ENCODE measurements around the gene THSD7A.

DNA sequence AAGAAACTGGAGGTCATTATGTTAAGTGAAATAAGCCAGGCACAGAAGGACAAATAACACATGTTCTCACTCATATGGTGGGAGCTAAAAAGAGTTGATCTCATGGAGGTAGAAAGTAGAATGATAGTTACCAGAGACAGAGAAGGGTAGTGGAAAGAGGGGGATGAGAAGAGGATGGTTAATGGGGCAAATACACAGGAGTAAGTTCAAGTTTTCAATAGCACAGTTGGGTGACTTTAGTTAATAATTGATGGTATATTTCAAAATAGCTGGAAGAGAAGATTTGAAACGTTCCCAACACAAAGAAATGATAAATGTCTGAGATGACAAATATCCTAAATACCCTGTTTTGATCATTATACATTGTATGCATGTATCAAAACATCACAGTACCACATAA lies 261.8 kb downstream of the THSD7A start:
- TF ChIP-seq, protein P1, sequence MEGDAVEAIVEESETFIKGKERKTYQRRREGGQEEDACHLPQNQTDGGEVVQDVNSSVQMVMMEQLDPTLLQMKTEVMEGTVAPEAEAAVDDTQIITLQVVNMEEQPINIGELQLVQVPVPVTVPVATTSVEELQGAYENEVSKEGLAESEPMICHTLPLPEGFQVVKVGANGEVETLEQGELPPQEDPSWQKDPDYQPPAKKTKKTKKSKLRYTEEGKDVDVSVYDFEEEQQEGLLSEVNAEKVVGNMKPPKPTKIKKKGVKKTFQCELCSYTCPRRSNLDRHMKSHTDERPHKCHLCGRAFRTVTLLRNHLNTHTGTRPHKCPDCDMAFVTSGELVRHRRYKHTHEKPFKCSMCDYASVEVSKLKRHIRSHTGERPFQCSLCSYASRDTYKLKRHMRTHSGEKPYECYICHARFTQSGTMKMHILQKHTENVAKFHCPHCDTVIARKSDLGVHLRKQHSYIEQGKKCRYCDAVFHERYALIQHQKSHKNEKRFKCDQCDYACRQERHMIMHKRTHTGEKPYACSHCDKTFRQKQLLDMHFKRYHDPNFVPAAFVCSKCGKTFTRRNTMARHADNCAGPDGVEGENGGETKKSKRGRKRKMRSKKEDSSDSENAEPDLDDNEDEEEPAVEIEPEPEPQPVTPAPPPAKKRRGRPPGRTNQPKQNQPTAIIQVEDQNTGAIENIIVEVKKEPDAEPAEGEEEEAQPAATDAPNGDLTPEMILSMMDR (IDR thresholded peaks at IDR 0.05) = no peak
- TF ChIP-seq POLR2A (IDR thresholded peaks at IDR 0.05) = no peak
